Activated T-cell treated with anti-CD3 and anti-CD28 coated beads, Interleukin-2, amount 50 U/mL, for 24 hours (primary cell): ENCODE measurements around the gene KCNG2.

Source experiments
- DNase-seq: peaks from one replicate; pipeline ENCODE4 v3.0.0-alpha.2; 2020
- H3K27ac Mint-ChIP-seq: 2 replicates; pipeline ENCODE4 v1.8.0; 2020; ENCODE audit warnings: mild to moderate bottlenecking, mixed read lengths
- H3K27me3 Mint-ChIP-seq: 2 replicates; pipeline ENCODE4 v1.8.0; 2020; ENCODE audit warnings: mixed read lengths
- H3K36me3 Mint-ChIP-seq: 2 replicates; pipeline ENCODE4 v1.8.0; 2020; ENCODE audit warnings: low read depth, mixed read lengths
- H3K4me1 Mint-ChIP-seq: 2 replicates; pipeline ENCODE4 v1.8.0; 2020; ENCODE audit warnings: low read depth, mixed read lengths
- H3K4me3 Mint-ChIP-seq: 2 replicates; pipeline ENCODE4 v1.8.0; 2020; ENCODE audit warnings: mild to moderate bottlenecking, moderate library complexity, mixed read lengths
- H3K9me3 Mint-ChIP-seq: 2 replicates; pipeline ENCODE4 v1.8.0; 2020; ENCODE audit warnings: mixed read lengths

KCNG2 gene

DNA sequence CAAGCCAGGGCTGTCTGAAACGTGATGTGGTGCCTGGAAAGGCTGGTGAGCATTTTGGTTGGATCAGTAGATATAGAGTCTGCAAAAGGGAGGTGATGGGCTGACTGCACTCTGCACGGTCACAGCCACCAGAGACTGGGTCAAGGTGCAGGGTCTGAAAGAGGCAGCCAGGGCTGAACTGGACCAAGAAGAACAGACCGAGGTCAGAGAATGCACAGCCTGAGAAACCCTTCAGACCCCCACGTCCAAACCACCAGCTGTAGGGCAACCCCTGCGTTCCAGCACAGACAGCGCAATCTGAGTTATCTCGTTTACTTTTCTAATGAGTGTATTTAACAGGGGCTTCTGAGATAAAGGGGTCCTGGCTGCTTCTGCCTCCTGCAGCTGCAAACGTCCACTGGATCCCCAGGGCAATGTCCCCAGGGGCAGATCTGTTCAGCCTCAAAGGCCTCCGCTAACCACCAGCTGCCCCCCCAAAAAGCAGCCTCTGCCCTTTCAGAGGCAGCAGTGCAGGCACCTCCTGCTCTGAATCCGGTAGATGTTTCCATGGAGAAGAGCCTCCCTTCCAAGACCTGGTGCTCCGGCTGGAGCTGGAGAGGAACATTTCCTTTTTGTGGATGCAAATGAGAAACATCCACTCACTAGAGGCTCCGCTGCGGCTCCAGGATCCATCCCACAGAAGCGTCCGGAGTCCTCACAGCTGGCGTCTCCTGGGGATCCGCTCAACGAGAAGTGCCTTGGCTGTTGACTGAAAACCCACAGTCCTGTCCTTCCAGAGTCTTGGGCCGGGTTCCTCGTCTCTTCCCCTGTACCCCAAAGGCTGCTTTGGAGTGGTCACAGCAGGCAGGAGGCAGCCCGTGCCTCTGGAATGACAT is 970 bp upstream of the KCNG2 start:
- Mint-ChIP-seq H3K9me3 (no peaks in the 10 kb centered on the region), H3K4me1 (peaks cover 21% of the 10 kb centered on the region), H3K27me3 (peaks cover 71% of the 10 kb centered on the region), H3K27ac (no peak overlapping the region), H3K4me3 (peak overlapping the region; percentile 51), H3K36me3 (no peaks in the 10 kb centered on the region)
- no peak for DNase-seq

DNA sequence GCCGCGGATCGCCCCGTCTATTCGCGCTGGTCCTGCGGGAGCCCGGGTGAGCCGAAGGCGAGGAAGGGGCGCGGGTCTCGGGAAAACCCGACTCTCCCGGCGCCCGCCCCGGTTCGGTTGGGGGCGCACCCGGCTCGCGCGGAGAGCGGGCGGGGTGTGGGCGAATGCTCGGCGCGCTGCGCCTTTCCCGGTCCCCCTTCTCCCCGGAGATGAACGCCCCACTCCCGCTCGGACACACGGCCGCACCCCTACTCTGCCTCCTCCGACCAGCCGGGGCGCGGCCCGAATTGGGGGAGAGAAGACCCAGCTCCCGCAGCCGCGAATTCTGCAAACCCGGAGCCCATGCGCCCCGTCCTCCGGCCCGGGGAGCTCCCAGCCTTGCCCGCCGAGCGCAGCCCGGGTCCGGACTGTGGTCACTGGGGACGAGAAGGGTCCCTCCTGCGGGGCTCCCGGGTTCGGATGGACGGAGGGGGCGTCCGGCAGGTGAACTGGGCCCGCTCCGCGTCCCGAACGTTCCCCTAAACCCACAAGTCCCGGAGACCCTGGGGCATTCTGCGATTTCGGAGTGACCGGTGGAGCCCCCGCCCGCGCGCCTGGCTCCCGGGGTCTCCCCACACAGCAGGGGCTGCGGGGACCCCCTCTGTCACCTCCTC is 734 bp downstream of the KCNG2 start:
- Mint-ChIP-seq H3K4me1 (peaks cover 16% of the 10 kb centered on the region), H3K9me3 (no peaks in the 10 kb centered on the region), H3K27ac (no peak overlapping the region), H3K27me3 (peaks cover 57% of the 10 kb centered on the region), H3K4me3 (no peak overlapping the region), H3K36me3 (no peaks in the 10 kb centered on the region)
- DNase-seq = no peak

DNA sequence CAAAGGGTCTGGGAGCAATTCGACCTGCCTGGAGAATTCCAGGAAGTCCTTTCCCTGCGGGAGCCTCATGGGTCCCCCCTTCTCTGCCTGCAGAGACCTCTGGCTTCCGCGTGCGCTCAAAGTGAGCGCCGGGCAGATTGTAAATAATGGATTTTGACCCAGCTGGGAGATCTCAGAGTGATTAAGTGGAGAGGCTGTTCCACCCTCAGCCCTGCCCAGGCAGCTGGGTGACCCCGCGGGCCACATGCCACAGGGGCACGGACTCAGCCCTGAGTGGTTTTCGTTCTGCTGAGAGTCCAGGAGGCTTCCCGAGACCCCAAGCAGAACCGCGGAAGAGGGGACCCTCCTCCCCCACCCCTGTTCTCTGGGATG is 1.2 kb downstream of the KCNG2 start:
- H3K4me3 Mint-ChIP-seq = no peak overlapping the region
- H3K4me1 Mint-ChIP-seq = peaks cover 16% of the 10 kb centered on the region

DNA sequence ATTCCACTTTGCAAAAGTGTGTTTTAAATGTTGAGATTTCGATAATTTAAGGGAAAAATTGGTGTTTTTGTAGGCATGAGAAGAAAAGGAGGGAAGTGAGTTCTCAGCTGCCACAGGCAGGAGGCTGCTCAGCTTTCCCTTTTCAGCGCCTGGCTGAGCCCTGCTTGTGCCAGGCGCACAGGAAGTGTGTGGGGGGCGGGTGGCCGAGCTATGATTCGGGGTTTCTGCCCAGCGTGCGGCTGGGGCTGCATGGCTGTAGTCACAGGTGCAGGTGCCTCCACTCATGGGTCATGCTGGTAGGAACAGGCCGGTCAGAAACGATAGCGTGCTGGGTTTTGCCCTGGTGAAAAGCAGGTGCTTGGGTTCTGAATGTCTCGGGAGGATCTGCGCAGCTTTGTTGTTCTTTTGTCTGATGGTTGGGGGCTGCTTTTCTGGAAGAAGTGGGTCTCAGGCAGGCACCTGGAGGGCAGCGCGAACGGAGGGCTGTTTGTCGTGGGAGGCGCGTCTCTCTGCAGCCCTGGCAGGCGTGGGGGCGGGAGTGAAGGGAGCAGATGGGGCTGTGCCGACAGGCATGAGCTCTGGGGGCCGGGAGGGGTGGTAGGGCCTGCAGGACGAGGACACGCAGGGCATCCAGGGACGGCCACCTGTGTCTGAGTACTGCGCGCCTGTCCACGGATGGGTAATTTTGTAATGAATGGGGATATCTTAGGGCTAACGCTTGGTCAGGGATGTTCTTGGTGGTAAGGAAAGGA is 2.1 kb downstream of the KCNG2 start:
- H3K4me3 Mint-ChIP-seq = no peak overlapping the region
- no peak overlapping the region for H3K27ac Mint-ChIP-seq
- peaks cover 17% of the 10 kb centered on the region for H3K4me1 Mint-ChIP-seq
- no peak for DNase-seq
- H3K36me3 Mint-ChIP-seq = no peaks in the 10 kb centered on the region
- H3K9me3 Mint-ChIP-seq = no peaks in the 10 kb centered on the region
- peaks cover 49% of the 10 kb centered on the region for H3K27me3 Mint-ChIP-seq

More for the DNA sequence above, 1.2 kb downstream of the KCNG2 start:
- H3K27ac Mint-ChIP-seq = no peak overlapping the region
- no peak for DNase-seq
- H3K36me3 Mint-ChIP-seq = no peaks in the 10 kb centered on the region
- H3K9me3 Mint-ChIP-seq = no peaks in the 10 kb centered on the region
- peaks cover 57% of the 10 kb centered on the region for H3K27me3 Mint-ChIP-seq

DNA sequence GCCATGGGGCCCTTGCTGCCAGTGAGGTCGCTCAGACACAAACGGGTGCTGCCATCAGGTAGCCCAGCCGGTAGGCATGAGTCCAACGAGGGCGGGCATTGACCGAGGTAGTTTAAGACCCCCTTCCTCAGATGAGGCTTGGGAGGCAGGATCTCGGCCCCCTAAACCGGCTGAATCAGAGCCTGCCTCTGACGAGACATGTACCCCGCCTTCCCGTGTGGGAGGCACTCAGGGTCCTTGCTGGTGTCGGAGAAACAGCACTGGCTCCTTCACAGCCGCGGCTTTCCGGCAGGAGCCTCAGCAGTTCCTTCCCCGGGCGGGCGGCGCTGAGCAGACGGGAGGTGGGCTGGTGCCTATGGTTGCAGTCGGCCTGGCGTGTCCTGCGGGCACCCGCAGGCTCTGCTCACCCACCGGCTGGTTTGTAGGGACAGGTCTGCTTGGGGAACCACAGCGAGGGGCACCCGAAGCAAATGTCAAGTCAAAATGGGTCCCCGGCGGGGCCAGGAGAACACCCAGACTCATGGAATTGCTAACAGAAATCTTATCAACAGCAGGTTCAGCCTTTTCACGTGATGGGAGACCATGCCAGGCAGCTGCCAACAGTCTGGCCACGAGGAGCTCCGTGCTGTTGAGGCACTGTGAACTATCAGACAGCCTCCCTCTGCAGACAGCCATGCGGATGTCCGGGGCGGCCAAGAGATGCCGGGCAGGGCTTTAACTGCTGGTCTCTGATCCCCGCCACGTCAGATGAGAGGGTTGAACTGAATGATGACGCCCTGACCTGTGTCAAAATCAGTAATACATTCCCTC is 2.8 kb downstream of the KCNG2 start:
- no peak for DNase-seq
- Mint-ChIP-seq H3K4me3 (no peak overlapping the region), H3K27me3 (peaks cover 41% of the 10 kb centered on the region), H3K27ac (no peak overlapping the region), H3K36me3 (no peaks in the 10 kb centered on the region), H3K4me1 (peaks cover 24% of the 10 kb centered on the region), H3K9me3 (no peaks in the 10 kb centered on the region)

DNA sequence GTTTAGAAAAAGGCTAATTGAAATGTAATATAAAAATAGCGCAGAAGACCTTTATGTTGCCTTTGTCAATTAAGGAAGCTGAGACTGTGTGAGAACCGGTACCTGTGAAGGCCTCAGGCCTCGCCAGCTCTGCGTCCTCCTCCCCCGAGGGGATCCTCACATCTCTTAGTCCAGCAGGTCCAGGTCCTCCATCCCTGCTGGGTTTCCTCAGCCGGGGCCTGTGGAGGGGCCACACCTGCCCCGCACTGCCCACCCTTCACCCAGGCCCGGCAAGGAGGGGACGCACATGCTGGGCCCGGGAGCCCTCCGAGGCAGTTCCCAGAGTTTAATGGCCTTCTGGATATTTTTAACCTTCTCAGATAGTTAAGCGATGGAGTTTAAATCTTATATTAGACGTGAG is 3.5 kb downstream of the KCNG2 start:
- no peak overlapping the region for H3K4me3 Mint-ChIP-seq
- H3K27me3 Mint-ChIP-seq = peaks cover 35% of the 10 kb centered on the region
- no peak overlapping the region for H3K27ac Mint-ChIP-seq
- no peaks in the 10 kb centered on the region for H3K9me3 Mint-ChIP-seq
- H3K4me1 Mint-ChIP-seq = peaks cover 25% of the 10 kb centered on the region
- H3K36me3 Mint-ChIP-seq = no peaks in the 10 kb centered on the region
- DNase-seq = no peak

DNA sequence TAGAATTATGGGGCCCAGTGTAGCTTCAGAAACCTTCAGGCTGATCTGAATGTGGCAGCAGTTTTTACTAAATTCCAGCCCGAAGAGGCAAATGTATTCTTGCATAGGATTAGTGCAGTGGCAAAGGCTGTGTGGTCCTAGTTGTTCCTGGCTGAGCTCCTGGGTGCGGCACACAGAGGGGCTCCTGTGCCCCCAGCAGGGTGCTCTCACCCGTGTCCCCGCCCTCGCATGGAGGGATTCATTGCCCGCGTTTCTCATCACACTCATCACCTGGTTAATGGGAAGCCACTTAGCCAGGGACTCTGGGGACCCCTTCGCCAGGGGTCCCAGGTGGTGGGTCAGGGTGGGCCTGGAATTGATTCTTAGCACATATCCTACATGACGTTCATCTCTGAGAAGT is 3.9 kb downstream of the KCNG2 start:
- no peak overlapping the region for H3K27ac Mint-ChIP-seq
- H3K27me3 Mint-ChIP-seq = peaks cover 31% of the 10 kb centered on the region
- H3K36me3 Mint-ChIP-seq = no peaks in the 10 kb centered on the region
- no peak for DNase-seq
- peaks cover 25% of the 10 kb centered on the region for H3K4me1 Mint-ChIP-seq
- no peaks in the 10 kb centered on the region for H3K9me3 Mint-ChIP-seq
- H3K4me3 Mint-ChIP-seq = no peak overlapping the region

DNA sequence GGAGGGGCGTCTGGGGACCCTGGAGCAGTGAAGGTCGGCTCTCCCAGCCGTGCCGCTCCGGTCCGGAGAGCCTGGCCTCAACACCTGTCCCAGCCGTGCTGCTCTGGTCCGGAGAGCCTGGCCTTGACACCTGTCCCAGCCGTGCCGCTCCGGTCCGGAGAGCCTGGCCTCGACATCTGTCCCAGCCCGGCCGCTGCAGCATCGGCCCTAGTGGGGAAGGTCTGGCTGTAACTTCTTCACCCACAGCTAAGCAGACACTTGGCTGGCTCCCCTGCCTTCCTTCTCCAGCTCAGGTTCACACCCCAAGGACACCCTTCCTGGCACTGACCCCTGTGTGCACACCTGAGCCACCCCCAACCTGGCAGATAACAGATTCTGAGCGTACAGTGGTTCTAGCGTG is 4.6 kb downstream of the KCNG2 start:
- H3K4me3 Mint-ChIP-seq = no peak overlapping the region
- no peaks in the 10 kb centered on the region for H3K36me3 Mint-ChIP-seq
- H3K27ac Mint-ChIP-seq = no peak overlapping the region
- H3K9me3 Mint-ChIP-seq = no peaks in the 10 kb centered on the region
- H3K4me1 Mint-ChIP-seq = peaks cover 24% of the 10 kb centered on the region
- no peak for DNase-seq
- H3K27me3 Mint-ChIP-seq = peaks cover 24% of the 10 kb centered on the region

DNA sequence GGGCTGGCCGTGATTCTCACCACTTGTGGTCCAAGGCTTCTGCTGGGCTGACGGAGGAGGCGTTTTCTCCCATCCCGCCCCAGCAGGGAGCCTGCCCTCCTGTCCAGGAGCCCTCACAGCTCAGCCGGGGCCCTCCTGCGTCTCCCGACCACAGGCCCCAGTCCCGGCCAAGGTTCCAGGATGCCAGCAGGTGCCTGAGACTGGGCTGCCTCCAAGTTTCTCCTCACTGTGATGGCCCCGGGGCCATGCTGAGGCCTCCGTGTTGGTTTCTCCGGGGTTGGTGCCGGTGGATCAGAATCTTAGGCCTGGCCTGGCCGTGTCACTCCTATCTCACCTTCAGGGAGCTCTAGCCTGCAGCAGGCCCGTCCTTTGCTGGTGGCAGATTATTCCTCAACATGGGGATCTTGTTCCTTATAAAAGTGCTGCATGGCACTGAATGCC is 5.9 kb downstream of the KCNG2 start:
- DNase-seq = no peak
- Mint-ChIP-seq H3K9me3 (no peaks in the 10 kb centered on the region), H3K4me3 (no peak overlapping the region), H3K4me1 (peaks cover 22% of the 10 kb centered on the region), H3K27ac (no peak overlapping the region), H3K36me3 (no peaks in the 10 kb centered on the region), H3K27me3 (peaks cover 22% of the 10 kb centered on the region)

DNA sequence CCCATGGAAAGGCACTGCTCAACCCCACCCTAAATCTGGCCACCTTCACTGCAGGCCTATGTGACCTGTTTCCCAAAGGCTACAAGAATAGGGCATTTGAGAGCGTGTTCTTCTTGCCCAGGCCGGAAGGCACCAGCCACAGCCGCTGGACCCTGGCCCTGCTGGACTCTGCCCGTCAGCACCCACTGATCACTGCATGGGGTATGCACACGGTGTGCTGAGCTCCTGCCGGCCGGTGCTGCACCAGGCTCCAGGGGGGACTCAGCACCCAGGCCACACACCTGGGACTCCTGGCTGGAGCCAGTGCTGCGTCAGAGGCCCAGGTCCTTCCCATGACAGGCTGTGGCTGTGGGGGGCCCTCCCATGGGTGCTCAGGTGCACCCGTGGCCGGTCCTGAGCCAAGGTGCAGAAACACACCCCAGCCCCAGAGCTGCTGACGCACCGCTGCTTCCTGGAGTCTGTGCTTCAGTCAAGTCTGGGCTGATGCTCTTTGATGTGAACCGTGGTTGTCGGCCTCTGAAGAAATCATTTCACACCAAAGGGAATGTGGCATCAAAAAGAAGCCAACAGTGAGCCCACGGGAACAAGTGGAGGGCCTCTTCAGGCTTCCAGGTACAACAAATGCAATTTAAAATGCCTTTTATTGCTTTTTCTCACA is 6.5 kb downstream of the KCNG2 start:
- DNase-seq = no peak
- Mint-ChIP-seq H3K27ac (no peak overlapping the region), H3K9me3 (no peaks in the 10 kb centered on the region), H3K36me3 (no peaks in the 10 kb centered on the region), H3K27me3 (peaks cover 17% of the 10 kb centered on the region), H3K4me1 (peaks cover 18% of the 10 kb centered on the region), H3K4me3 (no peak overlapping the region)

DNA sequence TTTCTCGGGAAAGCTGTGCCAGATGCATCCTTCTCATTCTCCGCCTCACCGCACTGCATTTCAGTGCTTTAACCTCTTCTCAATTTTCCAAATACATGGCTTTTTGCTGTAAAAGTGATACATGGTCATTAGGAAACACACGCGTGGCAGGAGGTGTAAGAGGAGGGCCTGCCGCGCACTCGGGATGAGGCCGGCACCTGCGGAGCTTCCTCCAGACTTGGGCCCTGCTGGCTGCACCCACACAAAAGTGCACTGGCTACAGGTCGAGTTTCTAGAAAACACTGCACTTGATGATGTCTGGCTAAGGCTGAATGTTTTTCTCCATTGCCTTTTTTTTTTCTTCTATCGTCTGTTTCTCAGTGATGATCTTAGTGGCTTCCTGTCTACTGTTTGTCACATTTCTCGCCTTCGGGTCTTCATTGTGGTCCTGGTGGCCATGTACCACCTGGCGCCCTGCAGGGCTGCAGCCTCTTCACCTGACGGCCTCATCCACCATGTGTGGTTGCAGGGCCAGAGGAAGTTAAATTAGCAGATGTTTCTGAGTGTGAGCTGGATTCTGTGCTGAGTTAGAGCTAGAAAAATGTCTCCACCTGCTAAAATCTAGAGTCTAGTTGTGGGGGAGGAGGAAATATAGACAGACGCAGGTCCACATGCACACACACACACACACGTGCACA is 7.6 kb downstream of the KCNG2 start:
- Mint-ChIP-seq H3K27ac (no peak overlapping the region), H3K36me3 (no peaks in the 10 kb centered on the region), H3K27me3 (peaks cover 8% of the 10 kb centered on the region), H3K4me3 (no peak overlapping the region), H3K4me1 (peaks cover 9% of the 10 kb centered on the region), H3K9me3 (no peaks in the 10 kb centered on the region)
- DNase-seq = no peak

DNA sequence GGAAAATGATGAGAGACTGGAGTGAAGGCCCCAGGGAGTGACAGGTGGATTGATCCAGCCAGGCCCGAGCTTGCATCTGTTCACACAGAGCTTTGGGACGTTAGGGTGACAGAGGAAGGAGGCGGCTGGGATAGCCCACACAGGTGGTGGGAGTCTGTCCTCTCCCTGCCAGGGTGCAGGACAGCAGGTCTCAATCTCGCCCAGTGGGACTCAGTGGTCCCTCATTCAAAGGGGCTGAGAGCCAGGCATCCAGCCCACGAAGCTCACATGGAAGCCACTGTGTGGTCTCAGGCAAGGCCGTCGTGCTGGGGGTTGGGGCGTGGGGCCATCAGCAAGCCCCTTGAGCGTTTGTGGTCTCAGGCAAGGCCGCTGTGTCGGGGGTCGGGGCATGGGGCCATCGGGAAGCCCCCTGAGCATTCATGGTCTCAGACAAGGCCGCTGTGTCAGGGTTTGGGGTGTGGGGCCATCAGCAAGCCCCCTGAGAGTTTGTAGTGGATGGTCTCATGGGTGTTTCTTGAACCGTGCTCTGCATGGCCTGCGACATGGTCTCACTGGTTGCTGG is 8.3 kb downstream of the KCNG2 start:
- Mint-ChIP-seq H3K9me3 (no peaks in the 10 kb centered on the region), H3K27ac (no peak overlapping the region), H3K36me3 (no peaks in the 10 kb centered on the region), H3K4me1 (peaks cover 9% of the 10 kb centered on the region), H3K27me3 (peaks cover 4% of the 10 kb centered on the region), H3K4me3 (no peak overlapping the region)
- DNase-seq = no peak
